ENCODE measurements around the gene VSIR. TPM values are rescaled to one million over a fixed set of nuclear protein-coding genes. Genes with fewer than 3 reads are reported as not detected.

The VSIR gene
- total and polyA plus RNA-seq, 2 donors (not counting 1 experiment from before 2014, with no cell fraction given): 40.5 to 61.2 TPM

GRCh38 chr10:71734797-71735196 lies 38.5 kb downstream of the VSIR start:
- no peaks in the 10 kb centered on the region for H3K36me3 ChIP-seq (replicated peaks in 1 of 2; ENCODE audit: control extremely low read depth in 1 of 2, control insufficient read depth in 1 of 2, extremely low read depth in 1 of 2, insufficient read depth in 2 of 2, low read length in 1 of 2)
- WGBS (ENCODE audit: insufficient coverage): 90% methylated on average over 5 of the region's 5 CpGs
- ATAC-seq (ENCODE audit: low read depth) (no peak), DNase-seq (no peak)
- peak overlapping the region; percentile 35 for H3K9ac ChIP-seq (ENCODE audit: low read length)
- Mint-ChIP-seq H3K4me3 (no peak overlapping the region), H3K27ac (peak overlapping the region; percentile 93), H3K4me1 (peaks cover 67% of the 10 kb centered on the region), H3K27me3 (no peaks in the 10 kb centered on the region), H3K9me3 (ENCODE audit: insufficient read depth) (no peaks in the 10 kb centered on the region)
- peak overlapping the region; percentile 72 for H3K4me2 ChIP-seq (replicated peaks; ENCODE audit: low read depth, low read length, poor library complexity, severe bottlenecking)
- no peaks in the 10 kb centered on the region for H4K20me1 ChIP-seq (ENCODE audit: control insufficient read depth, insufficient read depth, low read length, poor library complexity, severe bottlenecking)
- POLR2A ChIA-PET: interaction anchor here (2.0 kb wide), 1 partner anchor 14 kb away, joined by 6 read pairs; no protein-coding TSS in a partner anchor
- peaks cover 37 to 62% of the 10 kb centered on the region in 2 donors for H3K4me1 ChIP-seq (ENCODE audit: control insufficient read depth in 2 of 2, insufficient read depth in 2 of 2, low read length in 2 of 2)
- H3K79me2 ChIP-seq (ENCODE audit: control insufficient read depth, insufficient read depth, low read length): no peaks in the 10 kb centered on the region
- CTCF ChIA-PET: interaction anchor here (1.0 kb wide), 1 partner anchor 38 kb away, joined by 8 read pairs; the partner anchor contains the start of gene VSIR
- peak overlapping the region; percentile 77 to 82 for H3K27ac ChIP-seq (ENCODE audit: low read length in 2 of 2)
- intact Hi-C loops (cut with micrococcal nuclease): loop anchor here (1.0 kb wide), 1 partner anchor 7 kb away; no protein-coding TSS in a partner anchor
- no peaks in the 10 kb centered on the region for H3K27me3 ChIP-seq (replicated peaks in 1 of 4; ENCODE audit: control extremely low read depth in 1 of 4, control insufficient read depth in 3 of 4, insufficient read depth in 4 of 4, low read length in 3 of 4)
- no peak overlapping the region for H3K4me3 ChIP-seq (ENCODE audit: control extremely low read depth in 1 of 5, extremely low read depth in 1 of 5, insufficient read depth in 1 of 5, low read depth in 2 of 5, low read length in 4 of 5)
- no peak overlapping the region for H2AFZ ChIP-seq (ENCODE audit: insufficient read depth, low read depth, low read length, poor library complexity, severe bottlenecking)
- TF ChIP-seq CTCF (IDR thresholded peaks at IDR 0.05) (no peak), EZH2 (IDR thresholded peaks at IDR 0.05; ENCODE audit: borderline replicate concordance, insufficient read depth, low read depth, low read length, poor library complexity, severe bottlenecking) (no peak)
- H3K9me3 ChIP-seq (ENCODE audit: control extremely low read depth in 1 of 3, control insufficient read depth in 2 of 3, insufficient read depth in 1 of 3, low read length in 2 of 3): peaks cover 0 to 3% (median 0%) of the 10 kb centered on the region in 3 donors

GRCh38 chr10:71731791-71732190 lies 41.5 kb downstream of the VSIR start:
- Histone ChIP-seq H3K36me3 (replicated peaks in 1 of 2; ENCODE audit: control extremely low read depth in 1 of 2, control insufficient read depth in 1 of 2, extremely low read depth in 1 of 2, insufficient read depth in 2 of 2, low read length in 1 of 2) (no peaks in the 10 kb centered on the region), H3K27ac (ENCODE audit: low read length in 2 of 2) (no peak overlapping the region)
- peaks cover 75% of the 10 kb centered on the region for H3K4me1 Mint-ChIP-seq

More at GRCh38 chr10:71731791-71732190, 41.5 kb downstream of the VSIR start:
- Mint-ChIP-seq H3K27ac (no peak overlapping the region), H3K27me3 (no peaks in the 10 kb centered on the region), H3K9me3 (ENCODE audit: insufficient read depth) (no peaks in the 10 kb centered on the region), H3K4me3 (no peak overlapping the region)
- DNase-seq (no peak), ATAC-seq (ENCODE audit: low read depth) (no peak)
- ChIA-PET CTCF (interaction anchor here (0.7 to 2.9 kb wide), 8 partner anchors 11 to 44 kb away, joined by 3 to 9 read pairs (median 3); no protein-coding TSS in a partner anchor), POLR2A (interaction anchor here (0.9 kb wide), 1 partner anchor 12 kb away, joined by 3 read pairs; no protein-coding TSS in a partner anchor)
- Histone ChIP-seq H3K9me3 (ENCODE audit: control extremely low read depth in 1 of 3, control insufficient read depth in 2 of 3, insufficient read depth in 1 of 3, low read length in 2 of 3) (peaks cover 0 to 4% (median 0%) of the 10 kb centered on the region in 3 donors), H3K4me3 (ENCODE audit: control extremely low read depth in 1 of 5, extremely low read depth in 1 of 5, insufficient read depth in 1 of 5, low read depth in 2 of 5, low read length in 4 of 5) (no peak overlapping the region), H3K79me2 (ENCODE audit: control insufficient read depth, insufficient read depth, low read length) (no peaks in the 10 kb centered on the region), H3K27me3 (replicated peaks in 1 of 4; ENCODE audit: control extremely low read depth in 1 of 4, control insufficient read depth in 3 of 4, insufficient read depth in 4 of 4, low read length in 3 of 4) (no peaks in the 10 kb centered on the region), H3K4me2 (replicated peaks; ENCODE audit: low read depth, low read length, poor library complexity, severe bottlenecking) (no peak overlapping the region), H2AFZ (ENCODE audit: insufficient read depth, low read depth, low read length, poor library complexity, severe bottlenecking) (no peak overlapping the region), H3K4me1 (ENCODE audit: control insufficient read depth in 2 of 2, insufficient read depth in 2 of 2, low read length in 2 of 2) (peaks cover 58 to 84% of the 10 kb centered on the region in 2 donors), H3K9ac (ENCODE audit: low read length) (no peak overlapping the region), H4K20me1 (ENCODE audit: control insufficient read depth, insufficient read depth, low read length, poor library complexity, severe bottlenecking) (no peaks in the 10 kb centered on the region)
- 94% methylated on average over 11 of the region's 12 CpGs for WGBS (ENCODE audit: insufficient coverage)
- TF ChIP-seq EZH2 (IDR thresholded peaks at IDR 0.05; ENCODE audit: borderline replicate concordance, insufficient read depth, low read depth, low read length, poor library complexity, severe bottlenecking) (no peak), CTCF (IDR thresholded peaks at IDR 0.05) (no peak)
- intact Hi-C loops (cut with micrococcal nuclease): no loop called here
